HCT116 (cell line): Measurements from ENCODE around the gene ITGB7. TPM values are rescaled to one million over a fixed set of nuclear protein-coding genes. Genes with fewer than 3 reads are reported as not detected.

ENCODE experiments used
- ATAC-seq: fragments of 200-7000 bp; cut with Tn5 transposase; 2 replicates; pipeline ENCODE4 v1.9.1; 2020; ENCODE audit warnings: mild to moderate bottlenecking, moderate library complexity
- BruUV-seq: library from RNA; stranded (reverse); fragments of 400-500 nt; replicated peaks from 2 replicates; lab custom pipeline; 2021; lab: Mats Ljungman, UMichigan
- CTCF ChIA-PET: fragments of 300-600 bp; sonication (Branson Sonifier 250); formaldehyde crosslinking; loops from one replicate; lab custom pipeline; 2021; ENCODE audit warnings: antibody characterized with exemption; lab: Charles Lee
- POLR2A ChIA-PET: fragments of 300-600, 350-600 bp; sonication (Branson Sonifier 250); formaldehyde crosslinking; loops from one replicate; lab custom pipeline; 2021; ENCODE audit warnings: antibody characterized with exemption; lab: Charles Lee
- RAD21 ChIA-PET, 2 experiments: fragments of 300-600 bp; sonication (Branson Sonifier 250); formaldehyde crosslinking; loops; one replicate each; lab custom pipeline; 2023; ENCODE audit warnings: low total read pairs in 2 of 2; ENCODE audit not compliant: uncharacterized antibody in 2 of 2, unreplicated experiment in 2 of 2, low non-redundant PET in 1 of 2; lab: Charles Lee
- DNase-seq: peaks from one replicate; pipeline ENCODE4 v3.0.0-alpha.2; 2010; ENCODE audit warnings: low read depth, low spot score
- H2AFZ ChIP-seq: fragments of 200-600 bp; shearing (Covaris generic), sonication (generic); 2 replicates; pipeline ENCODE4 v1.6.1; 2017; ENCODE audit warnings: low read depth, mixed run types, mixed read lengths, antibody characterized with exemption, low read length; ENCODE audit not compliant: poor library complexity, severe bottlenecking
- H3K27ac ChIP-seq: 2 replicates; pipeline ENCODE4 v1.5.1; 2012; ENCODE audit warnings: low read depth, low read length
- H3K27me3 ChIP-seq: fragments of 200-600 bp; sonication (generic); 2 replicates; pipeline ENCODE4 v1.6.1; 2016; ENCODE audit warnings: mixed run types, low read length, mixed read lengths; ENCODE audit not compliant: insufficient read depth
- H3K36me3 ChIP-seq, 2 experiments: fragments of 200-500 bp in 1 of 2; fragments of 200-600 bp in 1 of 2; sonication (Bioruptor generic) in 1 of 2; sonication (generic) in 1 of 2; 2 replicates each; pipeline versions ENCODE4 v1.5.1 to v1.6.1; 2014 to 2016; ENCODE audit warnings: low read length in 2 of 2, inconsistent platforms in 1 of 2, mixed read lengths in 1 of 2, mixed run types in 1 of 2; ENCODE audit not compliant: insufficient read depth in 2 of 2, control insufficient read depth in 1 of 2
- H3K4me1 ChIP-seq, 2 experiments: fragments of 200-600 bp in 1 of 2; sonication (generic) in 1 of 2; 2 replicates each; pipeline versions ENCODE4 v1.5.1 to v1.6.1; 2012 to 2017; ENCODE audit warnings: low read length in 2 of 2, inconsistent platforms in 1 of 2, mild to moderate bottlenecking in 1 of 2, mixed read lengths in 1 of 2, mixed run types in 1 of 2, moderate library complexity in 1 of 2; ENCODE audit not compliant: insufficient read depth in 2 of 2, control insufficient read depth in 1 of 2
- H3K4me2 ChIP-seq: fragments of 200-600 bp; sonication (generic); 2 replicates; pipeline ENCODE4 v1.6.1; 2017; ENCODE audit warnings: mixed run types, low read length, mixed read lengths
- H3K4me3 ChIP-seq, 2 experiments: fragments of 200-600 bp in 1 of 2; sonication (generic) in 1 of 2; replicated peaks in 1 of 2; 2 replicates each; pipeline ENCODE4 v1.5.1; 2011 to 2016; ENCODE audit warnings: low read length in 2 of 2, control low read depth in 1 of 2, low read depth in 1 of 2, mild to moderate bottlenecking in 1 of 2, mixed read lengths in 1 of 2, mixed run types in 1 of 2
- H3K79me2 ChIP-seq: fragments of 200-600 bp; sonication (generic); 2 replicates; pipeline ENCODE4 v1.6.1; 2017; ENCODE audit warnings: mild to moderate bottlenecking, mixed run types, low read length, moderate library complexity, mixed read lengths; ENCODE audit not compliant: insufficient read depth
- H3K9ac ChIP-seq: fragments of 200-600 bp; sonication (generic); 2 replicates; pipeline ENCODE4 v1.6.1; 2016; ENCODE audit warnings: low read length, mixed read lengths
- H3K9me2 ChIP-seq: fragments of 200-600 bp; sonication (generic), shearing (Covaris generic); 2 replicates; pipeline ENCODE4 v1.6.1; 2017; ENCODE audit warnings: mixed run types, mild to moderate bottlenecking, moderate library complexity; ENCODE audit not compliant: insufficient read depth
- H3K9me3 ChIP-seq, 2 experiments: fragments of 200-500 bp in 1 of 2; fragments of 200-600 bp in 1 of 2; sonication (Bioruptor generic) in 1 of 2; sonication (generic) in 1 of 2; 2 replicates each; pipeline ENCODE4 v1.6.1; 2014 to 2017; ENCODE audit warnings: low read length in 2 of 2, mixed read lengths in 2 of 2, inconsistent platforms in 1 of 2, low read depth in 1 of 2, mild to moderate bottlenecking in 1 of 2, mixed run types in 1 of 2, moderate library complexity in 1 of 2; ENCODE audit not compliant: control insufficient read depth in 1 of 2, insufficient read depth in 1 of 2
- H4K20me1 ChIP-seq: fragments of 200-600 bp; sonication (generic), shearing (Covaris generic); 2 replicates; pipeline ENCODE4 v1.6.1; 2017; ENCODE audit warnings: mixed run types, mild to moderate bottlenecking, moderate library complexity; ENCODE audit not compliant: insufficient read depth
- CTCF ChIP-seq, 3 experiments: fragments of 200-600 bp in 1 of 3; sonication (generic) in 1 of 3; IDR thresholded peaks in 2 of 3; conservative IDR thresholded peaks in 1 of 3; 2 replicates each; pipeline ENCODE4 v1.5.1; 2012 to 2017; ENCODE audit warnings: low read depth in 2 of 3, low read length in 2 of 3, antibody characterized with exemption in 1 of 3, borderline replicate concordance in 1 of 3, control low read depth in 1 of 3, mild to moderate bottlenecking in 1 of 3, mixed read lengths in 1 of 3, mixed run types in 1 of 3, moderate library complexity in 1 of 3; ENCODE audit not compliant: insufficient read depth in 1 of 3
- EGR1 ChIP-seq: IDR thresholded peaks from 2 replicates; pipeline ENCODE4 v1.6.1; 2012; ENCODE audit warnings: low read depth
- ELF1 ChIP-seq: IDR thresholded peaks from 2 replicates; pipeline ENCODE4 v1.6.1; 2012; ENCODE audit warnings: low read depth, borderline replicate concordance
- EZH2phosphoT487 ChIP-seq: fragments of 200-600 bp; IDR thresholded peaks from 2 replicates; pipeline ENCODE4 v1.6.1; 2018; ENCODE audit warnings: antibody characterized with exemption, borderline replicate concordance
- RAD21 ChIP-seq: IDR thresholded peaks from 2 replicates; pipeline ENCODE4 v1.6.1; 2012; ENCODE audit warnings: low read depth, mild to moderate bottlenecking
- REST ChIP-seq: IDR thresholded peaks from 2 replicates; pipeline ENCODE4 v1.6.1; 2012; ENCODE audit warnings: low read depth
- SIN3A ChIP-seq: IDR thresholded peaks from 2 replicates; pipeline ENCODE4 v1.6.1; 2012; ENCODE audit warnings: low read depth
- YY1 ChIP-seq: IDR thresholded peaks from 2 replicates; pipeline ENCODE4 v1.6.1; 2011; ENCODE audit warnings: low read length, low read depth, moderate library complexity, mild to moderate bottlenecking; ENCODE audit not compliant: insufficient replicate concordance; ENCODE audit errors: extremely low read depth
- ZBTB33 ChIP-seq: IDR thresholded peaks from 2 replicates; pipeline ENCODE4 v1.6.1; 2011; ENCODE audit warnings: mild to moderate bottlenecking, low read length, moderate library complexity; ENCODE audit not compliant: insufficient replicate concordance; ENCODE audit errors: extremely low read depth
- ZNF274 ChIP-seq: fragments of 200-500 bp; sonication (Bioruptor generic); IDR thresholded peaks from 2 replicates; pipeline ENCODE4 v1.6.1; 2014; ENCODE audit warnings: mild to moderate bottlenecking, low read depth, low read length, inconsistent platforms
- intact Hi-C: fragments of 100-400 bp; cut with micrococcal nuclease; formaldehyde crosslinking; loops from 2 replicates; pipeline ENCODE4 v1.10.0; 2022
- total RNA-seq: library from RNA; stranded (reverse); gene quantifications from one replicate; pipeline ENCODE4 v1.2.1, GENCODE V29; 2021; ENCODE audit not compliant: unreplicated experiment

ITGB7 gene
- total RNA-seq, 1 experiment from 2014 or later: 1.9 TPM

DNA sequence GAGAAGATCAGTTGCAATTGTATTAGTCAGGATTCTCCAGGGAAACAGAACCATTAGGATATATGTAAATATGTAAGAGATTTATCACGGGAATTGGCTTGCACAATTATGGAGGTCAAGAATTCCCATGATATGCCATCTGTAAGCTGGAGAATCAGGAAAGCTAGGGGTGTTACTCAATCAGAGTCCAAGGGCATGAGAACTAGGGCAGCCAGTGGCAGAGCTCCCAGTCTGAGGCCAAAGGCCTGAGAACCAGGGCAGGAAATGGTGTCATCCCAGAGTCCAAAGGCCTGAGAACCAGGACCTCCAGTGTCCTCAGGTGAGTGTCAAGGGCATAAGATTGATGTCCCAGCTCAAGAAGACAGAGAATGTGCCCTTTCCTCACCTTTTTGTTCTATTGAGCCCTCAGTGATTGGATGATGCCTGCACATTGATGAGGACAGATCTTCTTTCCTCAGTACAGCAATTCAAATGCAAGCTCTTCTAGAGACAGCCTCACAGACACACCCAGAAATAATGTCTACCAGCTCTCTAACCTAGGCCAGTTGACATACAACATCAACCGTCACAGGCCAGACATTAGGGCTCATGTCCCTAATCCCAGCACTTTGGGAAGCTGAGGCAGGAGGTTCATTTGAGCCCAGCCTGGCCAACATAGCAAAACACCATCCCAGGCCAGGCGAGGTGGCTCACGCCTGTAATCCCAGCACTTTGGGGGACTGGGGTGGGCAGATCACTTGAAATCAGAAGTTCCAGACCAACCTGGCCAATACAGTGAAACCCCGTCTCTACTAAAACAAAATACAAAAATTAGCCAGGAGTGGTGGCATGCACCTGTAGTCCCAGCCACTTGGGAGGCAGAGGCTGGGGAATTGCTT is 61.4 kb downstream of the ITGB7 start:
- CTCF ChIA-PET: no interaction called here
- no peaks in the 10 kb centered on the region for H3K79me2 ChIP-seq
- no peaks in the 10 kb centered on the region for H3K4me1 ChIP-seq
- no peak overlapping the region for H3K4me2 ChIP-seq
- intact Hi-C loops: no loop called here
- H3K9ac ChIP-seq: no peak overlapping the region
- TF ChIP-seq EGR1 (no peak), ZNF274 (no peak), REST (no peak), RAD21 (no peak), CTCF (IDR thresholded peaks at IDR 0.05 in 2 of 3, conservative IDR thresholded peaks at IDR 0.05 in 1 of 3; ENCODE audit: borderline replicate concordance in 1 of 3, insufficient read depth in 1 of 3, low read depth in 2 of 3, low read length in 2 of 3) (no peak), YY1 (no peak), ELF1 (no peak), EZH2phosphoT487 (no peak), ZBTB33 (no peak), SIN3A (no peak)
- BruUV-seq: no TSS peak
- H3K4me3 ChIP-seq: no peak overlapping the region
- no peak overlapping the region for H3K27ac ChIP-seq
- no peak for DNase-seq
- no peaks in the 10 kb centered on the region for H3K27me3 ChIP-seq
- H4K20me1 ChIP-seq: no peaks in the 10 kb centered on the region
- H3K9me3 ChIP-seq: no peaks in the 10 kb centered on the region
- POLR2A ChIA-PET: no interaction called here
- H3K36me3 ChIP-seq: no peaks in the 10 kb centered on the region
- RAD21 ChIA-PET: no interaction called here
- no peak for ATAC-seq
- no peaks in the 10 kb centered on the region for H3K9me2 ChIP-seq
- H2AFZ ChIP-seq: no peak overlapping the region
